ENCODE measurements around the gene SC5D.

GRCh38 chr11:121327553-121327952 is 35.0 kb downstream of the SC5D start:
- TF ChIP-seq CTCF (conservative IDR thresholded peaks at IDR 0.05; ENCODE audit: low read depth, low read length) (no peak), EZH2phosphoT487 (IDR thresholded peaks at IDR 0.05; ENCODE audit: borderline replicate concordance, low read length) (no peak), EZH2 (IDR thresholded peaks at IDR 0.05; ENCODE audit: low read length, unreplicated experiment) (no peak)

Data from PC-3 (cell line).